Measurements from ENCODE around the gene KRTAP10-4. TPM values are rescaled to one million over a fixed set of nuclear protein-coding genes. Genes with fewer than 3 reads are reported as not detected.
"Not testable (repeated sequence)": the region's sequence is repeated elsewhere in the genome, so short reads cannot be mapped to it uniquely, and the experiment has no call there.

KRTAP10-4 gene
- total RNA-seq, 1 donor from 2014 or later: not detected

- DNase-seq (ENCODE audit: low read depth): no peak
These were observed 39.5 kb upstream of the KRTAP10-4 start for GRCh38 chr21:44533891-44534627.

DNA sequence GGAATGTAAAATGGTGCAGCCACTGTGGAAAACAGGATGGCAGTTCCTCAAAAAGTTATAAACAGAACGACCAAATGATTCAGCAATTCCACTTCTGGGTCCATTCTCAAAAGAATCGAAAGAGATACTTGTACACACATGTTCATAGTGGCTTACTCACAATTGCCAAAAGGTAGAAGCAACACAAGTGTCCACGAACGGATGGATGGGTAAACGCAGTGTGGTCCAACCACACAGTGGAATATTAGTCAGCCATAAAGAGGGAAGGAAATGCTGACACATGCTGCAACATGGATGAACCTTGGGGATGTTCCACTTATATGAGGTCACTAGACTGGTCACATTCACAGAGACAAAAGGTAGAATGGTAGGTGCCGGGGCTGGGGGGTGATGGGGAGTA is 38.8 kb upstream of the KRTAP10-4 start:
- DNase-seq (ENCODE audit: low read depth): no peak

DNA sequence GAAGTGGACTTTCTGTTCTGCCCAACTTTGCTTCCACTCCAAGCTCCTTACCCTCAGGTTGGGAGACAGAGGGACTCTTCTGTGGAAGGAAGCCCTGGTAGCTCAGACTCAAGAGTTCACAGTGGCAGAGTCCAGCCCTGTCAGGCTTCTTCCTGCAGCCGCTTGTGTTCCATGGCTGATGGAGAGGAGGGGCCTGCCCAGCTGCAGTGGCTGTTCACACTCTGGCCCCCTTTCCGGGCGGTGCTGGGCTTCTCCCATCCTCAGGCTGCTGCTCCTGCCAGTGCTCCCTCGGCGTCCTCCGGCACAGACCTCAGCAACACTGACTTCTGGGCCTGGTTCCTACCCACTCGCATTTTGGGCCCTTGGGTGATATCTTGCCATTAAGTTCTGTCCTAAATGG is 37.6 kb upstream of the KRTAP10-4 start:
- no peak for DNase-seq (ENCODE audit: low read depth)

- no peak for DNase-seq (ENCODE audit: low read depth)
These were observed 35.3 kb upstream of the KRTAP10-4 start for GRCh38 chr21:44537930-44538911.

GRCh38 chr21:44539046-44539445 is 34.5 kb upstream of the KRTAP10-4 start:
- DNase-seq (ENCODE audit: low read depth): no peak

GRCh38 chr21:44539991-44540666 is 33.4 kb upstream of the KRTAP10-4 start, which contains the start of gene KRTAP10-1:
Gene KRTAP10-1, minus strand, starts transcription at chr21:44540195. Its CDS starts 45 bp downstream, at chr21:44540150.
- DNase-seq (ENCODE audit: low read depth): no peak

GRCh38 chr21:44540741-44541288 is 32.7 kb upstream of the KRTAP10-4 start:
- DNase-seq (ENCODE audit: low read depth): no peak

- DNase-seq (ENCODE audit: low read depth): no peak
These were observed 30.8 kb upstream of the KRTAP10-4 start for GRCh38 chr21:44542716-44543115.

- no peak for DNase-seq (ENCODE audit: low read depth)
These were observed 29.0 kb upstream of the KRTAP10-4 start for GRCh38 chr21:44544566-44544965.

GRCh38 chr21:44547656-44548331 is 25.7 kb upstream of the KRTAP10-4 start:
- DNase-seq (ENCODE audit: low read depth): no peak

DNA sequence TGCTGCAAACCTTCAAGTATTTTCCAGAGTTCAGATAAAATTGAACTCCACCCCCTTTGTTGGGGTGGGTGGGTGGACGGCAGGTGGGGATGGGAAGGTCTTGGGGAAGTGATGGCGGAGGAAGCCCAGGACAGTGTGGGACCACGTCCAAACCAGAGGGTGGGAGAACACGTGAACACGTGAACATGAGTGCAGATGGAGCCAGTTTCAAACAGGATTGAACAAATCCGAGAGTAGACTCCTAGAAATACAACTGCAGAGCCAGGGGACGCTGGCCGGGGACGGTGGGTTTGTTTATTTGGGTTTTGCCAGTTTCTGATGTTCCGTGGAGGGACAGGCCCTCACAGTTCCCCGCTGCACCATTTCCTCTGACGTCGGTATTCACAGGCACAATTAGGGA is 25.1 kb upstream of the KRTAP10-4 start:
- DNase-seq (ENCODE audit: low read depth): no peak

- DNase-seq (ENCODE audit: low read depth): no peak
These were observed 24.6 kb upstream of the KRTAP10-4 start for GRCh38 chr21:44548922-44549321.

GRCh38 chr21:44549525-44550211 is 23.9 kb upstream of the KRTAP10-4 start:
- no peak for DNase-seq (ENCODE audit: low read depth)

DNA sequence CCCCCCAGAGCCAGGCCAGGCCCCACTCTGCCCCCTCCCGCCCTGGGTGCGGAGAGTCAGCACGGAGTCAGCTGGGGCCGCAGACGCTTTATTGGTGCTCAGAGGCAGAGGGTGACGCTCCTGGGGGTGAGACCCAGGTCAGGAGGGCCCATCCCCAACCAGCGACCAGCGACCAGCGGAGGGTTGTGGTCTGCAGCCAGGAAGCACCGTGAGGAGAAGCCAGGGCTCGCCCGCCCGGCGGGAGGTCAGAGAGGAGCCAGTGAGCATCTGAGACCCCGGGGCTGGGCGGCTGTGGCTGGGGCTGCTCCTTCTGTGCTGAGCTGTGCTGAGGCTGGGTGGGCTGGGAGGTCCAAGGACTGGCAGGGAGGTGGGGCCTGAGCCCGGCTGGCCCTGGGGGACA is 23.2 kb upstream of the KRTAP10-4 start:
- not testable (repeated sequence) for DNase-seq (ENCODE audit: low read depth)

GRCh38 chr21:44550807-44551206 is 22.7 kb upstream of the KRTAP10-4 start:
- no peak for DNase-seq (ENCODE audit: low read depth)

- DNase-seq (ENCODE audit: low read depth): no peak
These were observed 22.1 kb upstream of the KRTAP10-4 start, which contains the start of gene KRTAP10-2 for GRCh38 chr21:44551340-44551961. Gene KRTAP10-2, minus strand, starts transcription at chr21:44551505. Its CDS starts 47 bp downstream, at chr21:44551458.

DNA sequence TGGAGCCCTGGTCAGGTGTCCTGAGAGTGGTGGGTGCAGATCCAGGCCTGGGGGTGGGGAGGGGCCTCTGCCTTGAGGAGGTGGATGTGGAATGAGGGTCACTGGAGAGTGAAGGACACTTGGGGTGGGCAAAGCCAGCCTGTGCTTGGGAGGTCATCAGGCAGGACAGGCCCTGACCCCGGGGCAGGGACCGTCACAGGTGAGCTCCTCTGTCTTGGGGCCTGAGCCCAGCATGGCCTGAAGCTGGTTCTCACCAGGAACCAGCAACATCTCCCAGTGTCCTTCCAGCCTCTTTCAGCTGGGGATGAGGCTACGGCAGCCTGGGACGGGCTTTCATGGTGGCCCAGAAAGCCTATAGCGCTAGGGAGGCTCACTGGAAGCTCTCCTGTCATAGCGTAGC is 21.4 kb upstream of the KRTAP10-4 start:
- no peak for DNase-seq (ENCODE audit: low read depth)

DNA sequence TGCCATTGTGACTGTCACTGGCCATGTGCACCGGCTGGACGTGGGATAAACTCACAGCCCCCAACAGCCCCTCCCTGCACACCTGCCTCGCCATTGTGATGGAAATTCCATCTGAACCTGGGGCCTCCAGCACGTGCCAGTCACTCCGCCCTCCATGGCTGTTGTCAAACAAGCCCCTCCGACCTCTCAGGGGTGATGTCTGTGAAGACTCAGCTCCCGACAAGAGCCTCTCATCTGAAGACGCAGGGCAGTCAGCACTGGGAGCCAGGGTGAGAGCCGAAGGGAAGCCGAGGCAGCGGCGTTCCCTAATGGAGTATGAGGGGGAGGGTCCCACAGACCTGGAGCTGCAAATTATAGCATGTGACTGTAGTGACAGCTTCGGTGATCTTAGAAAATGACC is 20.8 kb upstream of the KRTAP10-4 start:
- DNase-seq (ENCODE audit: low read depth): no peak

DNA sequence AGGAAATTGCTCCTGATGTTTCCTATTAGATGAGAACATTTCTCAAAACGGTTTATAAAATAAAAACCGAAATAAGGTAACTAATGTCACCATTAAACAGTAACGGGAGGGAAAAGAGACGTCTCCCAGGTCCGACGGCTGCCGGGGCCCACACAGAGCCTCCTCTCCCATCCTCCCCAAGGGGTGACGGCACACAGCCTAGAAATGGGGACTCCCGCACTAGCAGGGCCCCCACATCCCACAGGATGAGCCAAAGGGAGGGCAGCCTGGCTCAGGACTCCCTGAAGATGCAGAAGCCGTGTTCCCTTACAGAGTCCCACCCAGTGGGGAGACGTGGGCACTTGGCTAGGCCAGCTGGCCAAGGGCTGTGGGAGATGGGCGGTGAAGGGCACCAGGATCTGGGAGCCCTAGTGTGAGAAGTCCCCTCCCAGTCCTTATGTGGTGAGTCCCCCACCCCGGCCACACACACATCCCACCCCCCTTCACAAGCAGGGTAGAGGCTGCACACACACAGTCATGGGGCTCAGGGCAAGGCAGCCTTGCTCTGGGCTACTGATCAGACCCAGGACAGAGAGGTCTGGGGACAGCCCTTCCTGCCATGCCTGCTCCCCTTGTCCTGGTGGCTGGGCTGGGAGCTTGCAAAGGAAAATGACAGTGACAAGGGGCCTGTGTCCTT is 18.2 kb upstream of the KRTAP10-4 start:
- DNase-seq (ENCODE audit: low read depth): no peak
